ENCODE results near the gene GAL3ST2. TPM values are rescaled to one million over a fixed set of nuclear protein-coding genes. Genes with fewer than 3 reads are reported as not detected.
A peak's percentile ranks its signal among the peaks of the same experiment; 100 is the strongest.

The GAL3ST2 gene
- total and polyA plus RNA-seq, 4 donors: 0.03 to 0.33 (median 0.23) TPM; not detected in 1

DNA sequence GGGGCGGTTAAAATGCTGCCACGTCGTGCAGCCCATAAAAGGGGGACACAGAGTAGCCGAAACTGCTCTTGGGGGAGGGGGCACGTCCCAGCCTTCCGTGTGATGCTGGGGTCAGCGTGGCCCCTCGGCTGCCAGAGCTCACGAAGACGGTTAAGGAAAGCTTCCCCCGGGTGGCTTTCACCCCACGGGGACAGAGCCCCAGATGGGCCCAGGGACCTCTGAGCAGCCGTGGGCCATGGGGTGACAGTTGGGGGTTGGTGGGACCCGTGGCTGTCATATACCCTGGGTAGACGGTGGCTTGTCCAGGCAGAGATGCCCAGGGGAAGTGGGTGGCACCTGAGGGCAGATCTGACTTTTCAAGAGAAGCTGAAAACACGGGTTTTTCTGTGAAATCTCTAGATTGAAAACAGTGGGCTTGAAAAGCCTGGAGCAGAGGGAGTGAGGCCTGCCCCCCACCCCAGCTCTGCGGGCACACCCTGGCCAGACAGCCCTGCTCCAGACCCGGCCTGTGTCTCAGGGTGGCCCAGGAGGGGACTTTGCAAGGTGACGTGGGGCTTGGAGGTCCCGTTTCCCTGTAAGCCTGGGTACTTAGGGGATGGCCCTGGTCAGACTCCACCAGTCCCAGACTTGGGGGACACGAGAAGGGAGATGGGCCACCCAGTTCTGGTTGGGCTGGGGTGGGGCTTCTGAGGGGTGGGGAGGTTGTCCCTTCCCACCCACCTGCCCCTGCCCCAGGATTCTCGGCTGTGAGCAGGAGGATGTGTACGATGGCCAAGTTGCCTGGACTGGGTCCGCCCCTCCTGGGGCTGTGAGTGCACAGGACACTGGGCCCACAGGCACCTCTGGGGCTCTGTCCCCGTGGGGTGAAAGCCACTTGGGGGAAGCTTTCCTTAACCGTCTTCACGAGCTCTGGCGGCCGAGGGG is 33.0 kb downstream of the GAL3ST2 start:
- Histone ChIP-seq H3K4me3 (ENCODE audit: low read depth in 1 of 3, low read length in 3 of 3) (peak overlapping the region; percentile 68 to 85 (median 74)), H3K27me3 (ENCODE audit: control insufficient read depth in 4 of 4, insufficient read depth in 4 of 4, low read length in 3 of 4) (no peaks in the 10 kb centered on the region), H3K9ac (ENCODE audit: low read depth in 1 of 2, low read length in 2 of 2) (peak overlapping the region; percentile 88 to 92), H3K27ac (ENCODE audit: low read depth in 1 of 2, low read length in 2 of 2) (peak overlapping the region; percentile 85 to 93), H3K9me3 (ENCODE audit: control insufficient read depth in 4 of 4, low read length in 3 of 4) (no peaks in the 10 kb centered on the region), H3K4me1 (ENCODE audit: control insufficient read depth in 4 of 4, insufficient read depth in 4 of 4, low read length in 3 of 4) (peaks cover 8 to 42% (median 24%) of the 10 kb centered on the region in 4 donors), H3K36me3 (ENCODE audit: control insufficient read depth in 4 of 4, insufficient read depth in 3 of 4, low read depth in 1 of 4, low read length in 3 of 4) (peaks cover 0 to 2% (median 0%) of the 10 kb centered on the region in 4 donors)
- DNase-seq (ENCODE audit: low spot score): peak; percentile 33
- 41% methylated on average over 29 of the region's 29 CpGs for WGBS
- no peak for TF ChIP-seq HNF4G (IDR thresholded peaks at IDR 0.05)
- TF ChIP-seq SP1 (IDR thresholded peaks at IDR 0.05): no peak

DNA sequence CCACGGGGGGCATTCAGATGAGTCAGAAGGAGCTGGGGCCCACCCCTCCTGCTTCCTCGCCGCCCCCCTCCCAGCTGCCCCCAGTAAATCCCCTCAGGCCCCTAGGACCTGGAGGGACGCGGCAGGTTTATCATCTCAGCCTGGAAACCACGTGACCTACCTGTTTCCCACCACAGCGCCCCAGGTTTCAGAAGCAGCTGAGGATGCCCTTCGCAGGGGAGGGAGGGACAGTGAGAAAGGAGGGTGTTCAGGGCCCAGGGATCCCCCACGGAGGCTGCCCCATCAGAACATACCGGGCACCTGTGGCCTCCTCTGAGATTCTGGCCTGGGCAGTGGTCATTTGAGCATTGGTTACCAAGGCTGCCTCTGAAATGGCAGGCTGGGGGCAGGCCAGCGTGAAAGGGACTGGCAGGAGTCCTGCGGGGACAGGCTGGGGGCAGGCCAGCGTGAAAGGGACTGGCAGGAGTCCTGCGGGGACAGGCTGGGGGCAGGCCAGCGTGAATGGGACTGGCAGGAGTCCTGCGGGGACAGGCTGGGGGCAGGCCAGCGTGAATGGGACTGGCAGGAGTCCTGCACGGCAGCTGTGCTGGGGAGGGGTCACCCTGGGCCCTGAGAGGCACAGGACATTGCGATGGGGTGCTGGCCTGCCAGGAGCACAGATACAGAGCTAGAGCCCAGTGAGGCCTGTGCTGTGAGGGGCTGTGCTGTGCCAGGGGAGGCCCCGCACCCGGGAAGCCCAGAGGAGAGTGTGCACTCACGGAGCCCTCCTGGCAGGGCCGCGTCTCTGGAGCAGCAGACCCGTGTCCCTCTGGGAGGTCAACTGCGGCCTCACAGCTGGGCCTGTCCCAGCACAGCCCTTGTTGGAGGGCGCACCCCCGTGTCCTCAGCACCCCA is 33.9 kb downstream of the GAL3ST2 start:
- Histone ChIP-seq H3K27me3 (ENCODE audit: control insufficient read depth in 4 of 4, insufficient read depth in 4 of 4, low read length in 3 of 4) (no peaks in the 10 kb centered on the region), H3K36me3 (ENCODE audit: control insufficient read depth in 4 of 4, insufficient read depth in 3 of 4, low read depth in 1 of 4, low read length in 3 of 4) (peaks cover 0 to 2% (median 0%) of the 10 kb centered on the region in 4 donors), H3K9me3 (ENCODE audit: control insufficient read depth in 4 of 4, low read length in 3 of 4) (no peaks in the 10 kb centered on the region), H3K4me1 (ENCODE audit: control insufficient read depth in 4 of 4, insufficient read depth in 4 of 4, low read length in 3 of 4) (peaks cover 5 to 38% (median 26%) of the 10 kb centered on the region in 4 donors), H3K27ac (ENCODE audit: low read depth in 1 of 2, low read length in 2 of 2) (peak overlapping the region; percentile 85 to 93), H3K4me3 (ENCODE audit: low read depth in 1 of 3, low read length in 3 of 3) (peak overlapping the region; percentile 54 to 74 (median 68)), H3K9ac (ENCODE audit: low read depth in 1 of 2, low read length in 2 of 2) (peak overlapping the region in 1 of 2 donors; percentile 14)
- TF ChIP-seq, protein P1, sequence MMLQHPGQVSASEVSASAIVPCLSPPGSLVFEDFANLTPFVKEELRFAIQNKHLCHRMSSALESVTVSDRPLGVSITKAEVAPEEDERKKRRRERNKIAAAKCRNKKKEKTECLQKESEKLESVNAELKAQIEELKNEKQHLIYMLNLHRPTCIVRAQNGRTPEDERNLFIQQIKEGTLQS (IDR thresholded peaks at IDR 0.05): no peak
- TF ChIP-seq RAD21 (IDR thresholded peaks at IDR 0.05) (no peak), TAF1 (conservative IDR thresholded peaks at IDR 0.05) (no peak), FOXA2 (IDR thresholded peaks at IDR 0.05) (no peak), HNF4A (conservative IDR thresholded peaks at IDR 0.05) (peak in 1 of 2 donors; percentile 4), JUND (IDR thresholded peaks at IDR 0.05) (no peak)
- TF ChIP-seq, protein P2, sequence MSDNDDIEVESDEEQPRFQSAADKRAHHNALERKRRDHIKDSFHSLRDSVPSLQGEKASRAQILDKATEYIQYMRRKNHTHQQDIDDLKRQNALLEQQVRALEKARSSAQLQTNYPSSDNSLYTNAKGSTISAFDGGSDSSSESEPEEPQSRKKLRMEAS (IDR thresholded peaks at IDR 0.05): no peak
- DNase-seq (ENCODE audit: low spot score): no peak
- 34% methylated on average over 28 of the region's 28 CpGs for WGBS

DNA sequence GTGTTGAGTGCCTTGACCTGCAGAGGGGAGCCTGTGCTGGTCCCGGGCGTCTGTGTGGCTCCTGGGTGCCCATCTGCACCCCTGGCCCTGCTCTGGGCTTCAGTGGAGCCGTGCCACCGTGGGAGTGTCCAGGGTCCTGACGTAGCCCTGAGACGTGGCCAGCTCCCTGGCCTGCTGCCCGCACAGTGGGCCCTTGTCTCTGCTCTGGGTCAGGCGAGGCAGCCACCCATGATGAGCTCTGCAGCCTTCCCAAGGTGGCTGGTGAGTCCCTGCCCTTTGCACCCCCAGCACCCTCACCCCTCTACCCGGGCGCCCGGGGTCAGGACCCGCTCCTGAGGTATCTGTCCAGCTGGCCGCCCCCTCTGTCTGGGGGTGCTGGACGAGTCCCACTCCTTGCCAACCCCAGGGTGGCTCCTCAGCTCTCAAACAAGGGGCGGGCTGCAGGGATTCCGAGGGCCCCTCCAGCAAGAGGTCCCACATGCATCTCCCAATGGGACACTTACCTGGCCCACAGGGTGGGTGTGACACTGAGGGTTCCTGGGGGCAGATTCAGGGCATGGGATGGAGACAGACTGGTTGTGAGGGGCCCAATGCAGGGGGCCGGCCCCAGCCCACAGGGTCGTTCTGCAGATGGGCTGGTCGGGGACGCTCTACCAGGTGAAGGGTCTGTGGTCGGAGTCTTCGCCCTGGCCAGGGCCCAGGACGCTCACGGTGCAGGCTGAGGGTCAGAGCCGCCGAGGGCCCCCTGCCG is 34.8 kb downstream of the GAL3ST2 start:
- peaks cover 0 to 2% (median 0%) of the 10 kb centered on the region in 4 donors for H3K36me3 ChIP-seq (ENCODE audit: control insufficient read depth in 4 of 4, insufficient read depth in 3 of 4, low read depth in 1 of 4, low read length in 3 of 4)
- TF ChIP-seq JUND (IDR thresholded peaks at IDR 0.05): no peak
- peak in 1 of 2 donors; percentile 6 for TF ChIP-seq RXRA (IDR thresholded peaks at IDR 0.05)
- no peak for TF ChIP-seq FOXA1 (IDR thresholded peaks at IDR 0.05)
- TF ChIP-seq NR2F2 (IDR thresholded peaks at IDR 0.05): peak; percentile 40
- TF ChIP-seq RAD21 (IDR thresholded peaks at IDR 0.05): peak in 1 of 2 donors; percentile 6
- H3K4me1 ChIP-seq (ENCODE audit: control insufficient read depth in 4 of 4, insufficient read depth in 4 of 4, low read length in 3 of 4): peaks cover 5 to 38% (median 26%) of the 10 kb centered on the region in 4 donors
- H3K4me3 ChIP-seq (ENCODE audit: low read depth in 1 of 3, low read length in 3 of 3): peak overlapping the region in 1 of 3 donors; percentile 68
- H3K27ac ChIP-seq (ENCODE audit: low read depth in 1 of 2, low read length in 2 of 2): peak overlapping the region; percentile 85 to 93
- no peak for DNase-seq (ENCODE audit: low spot score)
- no peaks in the 10 kb centered on the region for H3K27me3 ChIP-seq (ENCODE audit: control insufficient read depth in 4 of 4, insufficient read depth in 4 of 4, low read length in 3 of 4)
- no peaks in the 10 kb centered on the region for H3K9me3 ChIP-seq (ENCODE audit: control insufficient read depth in 4 of 4, low read length in 3 of 4)
- 67% methylated on average over 27 of the region's 27 CpGs for WGBS
- peak overlapping the region in 1 of 2 donors; percentile 14 for H3K9ac ChIP-seq (ENCODE audit: low read depth in 1 of 2, low read length in 2 of 2)
